ENCODE measurements around the gene CCDC127.
"Not testable (repeated sequence)": the region's sequence is repeated elsewhere in the genome, so short reads cannot be mapped to it uniquely, and the experiment has no call there.

The CCDC127 gene

GRCh38 chr5:171801-172331, 46.1 kb downstream of the CCDC127 start:
- no peak for DNase-seq

- no peak for DNase-seq
These were observed 46.8 kb downstream of the CCDC127 start for GRCh38 chr5:170971-171800.

- no peak for DNase-seq
These were observed 48.2 kb downstream of the CCDC127 start for GRCh38 chr5:169728-170094.

GRCh38 chr5:169071-169727, 48.8 kb downstream of the CCDC127 start:
- no peak for DNase-seq

GRCh38 chr5:167982-168660, 49.8 kb downstream of the CCDC127 start:
- DNase-seq: no peak

GRCh38 chr5:167511-167910, 50.4 kb downstream of the CCDC127 start:
- DNase-seq: no peak

- DNase-seq: no peak
These were observed 51.2 kb downstream of the CCDC127 start for GRCh38 chr5:166441-167372.

- DNase-seq: not testable (repeated sequence)
These were observed 53.2 kb downstream of the CCDC127 start for GRCh38 chr5:164783-165182.

GRCh38 chr5:164244-164643, 53.7 kb downstream of the CCDC127 start:
- no peak for DNase-seq

- no peak for DNase-seq
These were observed 54.1 kb downstream of the CCDC127 start for GRCh38 chr5:163841-164240.

GRCh38 chr5:163338-163620, 54.7 kb downstream of the CCDC127 start:
- DNase-seq: no peak

GRCh38 chr5:162565-163337, 55.2 kb downstream of the CCDC127 start:
- DNase-seq: no peak

GRCh38 chr5:162190-162564, 55.8 kb downstream of the CCDC127 start:
- DNase-seq: no peak

GRCh38 chr5:161803-162110, 56.2 kb downstream of the CCDC127 start:
- DNase-seq: no peak

GRCh38 chr5:160921-161802, 56.8 kb downstream of the CCDC127 start:
- DNase-seq: no peak

- no peak for DNase-seq
These were observed 57.8 kb downstream of the CCDC127 start for GRCh38 chr5:160173-160510.

- no peak for DNase-seq
These were observed 58.3 kb downstream of the CCDC127 start for GRCh38 chr5:159448-160172.

- no peak for DNase-seq
These were observed 59.0 kb downstream of the CCDC127 start for GRCh38 chr5:158807-159447.

- DNase-seq: no peak
These were observed 60.2 kb downstream of the CCDC127 start for GRCh38 chr5:157801-158200.

GRCh38 chr5:157126-157715, 60.7 kb downstream of the CCDC127 start:
- no peak for DNase-seq

Data from NCI-H187 (cell line).